GM13977 (cell line): ENCODE data around the gene ATP8B4.

ENCODE experiments used
- DNase-seq: peaks from one replicate; pipeline ENCODE4 v3.0.0; 2012; ENCODE audit warnings: low spot score
- CTCF ChIP-seq: IDR thresholded peaks from 2 replicates; pipeline ENCODE4 v1.5.1; 2012; ENCODE audit warnings: mild to moderate bottlenecking, control low read depth; ENCODE audit not compliant: insufficient read depth; ENCODE audit errors: extremely low read depth, missing control alignments
- in situ Hi-C: fragments of 300-500 bp; cut with MboI; formaldehyde crosslinking; loops from one replicate; pipeline ENCODE4 v1.12.0; 2022; ENCODE audit warnings: low sequenced_read_pairs, low pct_unique_long_range_greater_than_20kb, mixed read lengths, inconsistent platforms; ENCODE audit not compliant: unreplicated experiment

ATP8B4 gene

GRCh38 chr15:49990835-49991545, 128.0 kb downstream of the ATP8B4 start:
- in situ Hi-C loops = no loop called here
- DNase-seq = no peak

GRCh38 chr15:49989498-49989897, 129.5 kb downstream of the ATP8B4 start:
- no peak for DNase-seq
- TF ChIP-seq CTCF = no peak
- in situ Hi-C loops = no loop called here

More at GRCh38 chr15:49990835-49991545, 128.0 kb downstream of the ATP8B4 start:
- no peak for TF ChIP-seq CTCF

- no peak for TF ChIP-seq CTCF
- no peak for DNase-seq
- in situ Hi-C loops = no loop called here
Measured at GRCh38 chr15:49988766-49989165, 130.3 kb downstream of the ATP8B4 start.

GRCh38 chr15:49987896-49988295, 131.1 kb downstream of the ATP8B4 start:
- TF ChIP-seq CTCF = no peak
- DNase-seq = no peak
- in situ Hi-C loops = no loop called here

- DNase-seq = no peak
- in situ Hi-C loops = no loop called here
Measured at GRCh38 chr15:49987198-49987785, 131.7 kb downstream of the ATP8B4 start.

GRCh38 chr15:49986326-49986725, 132.7 kb downstream of the ATP8B4 start:
- in situ Hi-C loops = no loop called here
- no peak for TF ChIP-seq CTCF
- no peak for DNase-seq

More at GRCh38 chr15:49987198-49987785, 131.7 kb downstream of the ATP8B4 start:
- TF ChIP-seq CTCF = no peak
